Measurements from ENCODE around the gene SRRM5.

DNA sequence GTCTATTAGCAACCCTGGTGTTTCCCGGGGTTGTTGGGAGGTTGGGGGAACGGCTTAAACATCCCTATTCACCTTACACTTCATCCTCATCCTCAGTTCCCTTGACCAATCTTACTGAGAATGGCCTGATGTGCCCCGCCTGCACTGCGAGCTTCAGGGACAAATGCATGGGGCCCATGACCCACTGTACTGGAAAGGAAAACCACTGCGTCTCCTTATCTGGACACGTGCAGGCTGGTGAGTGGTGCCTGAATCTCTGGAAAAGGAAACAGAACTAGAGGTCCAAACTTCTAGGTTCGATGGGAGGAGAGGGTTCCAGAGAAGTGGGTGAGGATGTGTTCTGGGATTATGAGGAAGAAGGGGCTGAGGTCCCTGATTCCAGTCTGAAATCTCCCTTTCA, 30.4 kb upstream of the SRRM5 start:
- TF ChIP-seq POLR2A (IDR thresholded peaks at IDR 0.05; ENCODE audit: low read length): no peak
- no peak for TF ChIP-seq GATA1 (IDR thresholded peaks at IDR 0.05; ENCODE audit: low read depth, low read length)
